Measurements from ENCODE around the gene CYBC1.

Gene CYBC1

DNA sequence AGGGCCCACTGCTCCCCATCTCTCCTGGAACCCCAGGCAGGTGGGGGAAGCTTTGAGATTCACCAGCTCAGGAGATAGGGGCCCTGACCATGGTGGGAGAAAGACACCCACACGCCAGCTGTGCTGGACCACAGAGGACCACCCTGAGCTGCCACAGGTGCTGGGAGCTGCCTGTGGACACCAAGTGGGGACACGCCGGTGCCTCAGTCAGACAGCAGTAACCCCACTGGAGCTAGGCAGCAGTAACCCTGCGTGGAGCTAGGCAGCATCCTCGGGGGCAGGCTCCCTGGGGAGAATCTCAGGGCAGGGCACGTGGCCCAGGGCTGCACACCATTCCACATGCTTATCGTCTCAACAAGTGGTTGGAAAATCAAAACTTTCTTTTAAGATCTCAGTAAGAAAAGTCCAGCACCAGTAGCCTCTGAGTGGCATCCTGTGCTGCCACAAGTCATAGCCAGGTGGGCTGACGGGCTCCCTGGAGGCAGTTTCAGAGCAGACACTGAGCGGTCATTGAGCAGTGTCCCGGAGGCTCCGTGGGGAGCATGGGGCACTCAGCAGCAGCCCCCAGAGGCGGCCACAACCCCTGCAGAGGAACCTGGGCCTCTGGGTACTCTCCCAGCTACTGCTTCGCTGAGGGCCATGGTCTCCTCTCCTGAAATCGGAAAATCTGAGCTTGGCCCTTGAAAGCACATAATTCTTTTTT is 40.4 kb downstream of the CYBC1 start:
- H3K27ac Mint-ChIP-seq: no peak overlapping the region
- peaks cover 11% of the 10 kb centered on the region for H3K36me3 Mint-ChIP-seq (ENCODE audit: low read depth)
- no peaks in the 10 kb centered on the region for H3K9me3 Mint-ChIP-seq
- TF ChIP-seq, protein P1, sequence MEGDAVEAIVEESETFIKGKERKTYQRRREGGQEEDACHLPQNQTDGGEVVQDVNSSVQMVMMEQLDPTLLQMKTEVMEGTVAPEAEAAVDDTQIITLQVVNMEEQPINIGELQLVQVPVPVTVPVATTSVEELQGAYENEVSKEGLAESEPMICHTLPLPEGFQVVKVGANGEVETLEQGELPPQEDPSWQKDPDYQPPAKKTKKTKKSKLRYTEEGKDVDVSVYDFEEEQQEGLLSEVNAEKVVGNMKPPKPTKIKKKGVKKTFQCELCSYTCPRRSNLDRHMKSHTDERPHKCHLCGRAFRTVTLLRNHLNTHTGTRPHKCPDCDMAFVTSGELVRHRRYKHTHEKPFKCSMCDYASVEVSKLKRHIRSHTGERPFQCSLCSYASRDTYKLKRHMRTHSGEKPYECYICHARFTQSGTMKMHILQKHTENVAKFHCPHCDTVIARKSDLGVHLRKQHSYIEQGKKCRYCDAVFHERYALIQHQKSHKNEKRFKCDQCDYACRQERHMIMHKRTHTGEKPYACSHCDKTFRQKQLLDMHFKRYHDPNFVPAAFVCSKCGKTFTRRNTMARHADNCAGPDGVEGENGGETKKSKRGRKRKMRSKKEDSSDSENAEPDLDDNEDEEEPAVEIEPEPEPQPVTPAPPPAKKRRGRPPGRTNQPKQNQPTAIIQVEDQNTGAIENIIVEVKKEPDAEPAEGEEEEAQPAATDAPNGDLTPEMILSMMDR (IDR thresholded peaks at IDR 0.05; ENCODE audit: unreplicated experiment in 3 of 3): no peak
- no peaks in the 10 kb centered on the region for H3K27me3 Mint-ChIP-seq (ENCODE audit: low read depth)
- H3K4me1 Mint-ChIP-seq: peaks cover 34% of the 10 kb centered on the region
- H3K4me3 Mint-ChIP-seq: no peak overlapping the region

DNA sequence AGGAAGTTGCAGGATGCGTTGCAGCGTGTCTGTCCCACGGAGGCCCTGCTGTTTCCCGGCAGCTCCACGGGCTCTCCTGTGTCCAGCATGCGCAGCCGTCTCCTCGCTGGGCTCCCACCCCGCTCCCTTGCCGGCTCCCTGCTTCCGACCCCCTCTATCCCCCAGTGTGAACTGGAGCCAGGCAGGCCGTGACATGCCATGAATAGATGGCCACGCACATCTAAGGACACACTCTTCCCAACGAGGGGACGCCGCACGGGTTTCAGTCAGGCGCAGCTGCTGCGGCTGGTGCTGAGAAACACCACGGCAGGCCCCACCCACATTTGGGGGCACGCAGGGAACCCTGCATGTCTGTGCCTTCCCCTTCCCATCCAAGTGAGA is 41.6 kb downstream of the CYBC1 start:
- peaks cover 8% of the 10 kb centered on the region for H3K36me3 Mint-ChIP-seq (ENCODE audit: low read depth)
- no peaks in the 10 kb centered on the region for H3K9me3 Mint-ChIP-seq
- peak overlapping the region in 1 of 3 experiments; percentile 52 for H3K4me3 Mint-ChIP-seq
- H3K27me3 Mint-ChIP-seq (ENCODE audit: low read depth): no peaks in the 10 kb centered on the region
- TF ChIP-seq, protein P1 (IDR thresholded peaks at IDR 0.05; ENCODE audit: unreplicated experiment in 3 of 3): no peak
- H3K4me1 Mint-ChIP-seq: peaks cover 28% of the 10 kb centered on the region
- H3K27ac Mint-ChIP-seq: no peak overlapping the region

DNA sequence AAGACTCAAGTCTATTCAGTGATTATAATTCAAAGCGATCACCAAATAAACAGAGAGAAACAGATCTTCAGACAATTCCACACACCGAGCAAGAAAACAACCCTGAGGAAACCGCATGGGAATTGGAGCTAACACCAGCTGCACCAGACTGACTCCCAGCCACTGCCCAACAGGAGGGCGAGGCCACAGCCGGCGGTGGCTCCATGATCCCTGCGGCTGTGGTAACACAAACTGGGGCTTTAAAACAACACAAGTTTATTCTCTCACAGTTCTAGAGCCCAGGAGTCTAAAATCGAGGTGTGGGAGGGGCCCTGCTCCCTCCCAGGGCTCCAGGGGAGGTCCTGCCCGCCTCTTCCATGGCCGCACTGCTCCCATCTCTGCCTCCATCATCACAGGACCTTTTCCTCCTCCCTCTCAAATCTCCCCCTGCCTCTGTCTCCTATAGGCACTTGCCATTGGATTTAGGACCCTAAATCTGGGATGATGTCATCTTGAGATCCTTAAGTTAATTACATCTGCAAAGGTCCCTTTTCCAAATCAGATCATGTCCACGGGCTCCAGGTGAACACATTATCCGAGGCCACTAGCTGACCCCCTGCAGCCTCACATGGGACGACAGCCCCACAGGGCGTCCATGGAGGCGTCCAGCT is 42.1 kb downstream of the CYBC1 start:
- Mint-ChIP-seq H3K9me3 (no peaks in the 10 kb centered on the region), H3K4me1 (peaks cover 28% of the 10 kb centered on the region), H3K27me3 (ENCODE audit: low read depth) (no peaks in the 10 kb centered on the region), H3K36me3 (ENCODE audit: low read depth) (peaks cover 12% of the 10 kb centered on the region), H3K27ac (no peak overlapping the region), H3K4me3 (no peak overlapping the region)
- TF ChIP-seq, protein P1 (IDR thresholded peaks at IDR 0.05; ENCODE audit: unreplicated experiment in 3 of 3): no peak

DNA sequence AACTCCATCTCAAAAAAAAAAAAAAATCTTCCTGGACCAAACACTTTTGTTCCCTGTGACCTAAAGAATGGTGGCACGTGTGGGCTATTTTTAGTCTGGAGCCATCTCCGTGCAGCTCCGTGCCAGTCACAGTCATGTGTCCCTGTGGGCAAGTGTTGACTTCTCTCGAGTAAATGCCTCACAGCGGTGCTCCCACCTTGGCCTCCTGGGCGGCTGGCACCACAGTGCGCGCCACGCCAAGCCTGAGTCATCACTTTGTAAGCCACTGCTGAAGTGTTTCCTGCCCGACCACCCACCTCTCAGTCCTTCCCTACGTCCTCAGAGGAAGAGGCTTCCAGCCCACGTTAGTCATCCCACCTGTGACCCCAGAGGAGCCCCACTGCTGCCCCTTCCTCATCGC is 43.3 kb downstream of the CYBC1 start:
- Mint-ChIP-seq H3K4me1 (peaks cover 23% of the 10 kb centered on the region), H3K9me3 (no peaks in the 10 kb centered on the region), H3K36me3 (ENCODE audit: low read depth) (peaks cover 13% of the 10 kb centered on the region), H3K27ac (no peak overlapping the region), H3K4me3 (no peak overlapping the region), H3K27me3 (ENCODE audit: low read depth) (no peaks in the 10 kb centered on the region)
- TF ChIP-seq, protein P1 (IDR thresholded peaks at IDR 0.05; ENCODE audit: unreplicated experiment in 3 of 3): no peak

DNA sequence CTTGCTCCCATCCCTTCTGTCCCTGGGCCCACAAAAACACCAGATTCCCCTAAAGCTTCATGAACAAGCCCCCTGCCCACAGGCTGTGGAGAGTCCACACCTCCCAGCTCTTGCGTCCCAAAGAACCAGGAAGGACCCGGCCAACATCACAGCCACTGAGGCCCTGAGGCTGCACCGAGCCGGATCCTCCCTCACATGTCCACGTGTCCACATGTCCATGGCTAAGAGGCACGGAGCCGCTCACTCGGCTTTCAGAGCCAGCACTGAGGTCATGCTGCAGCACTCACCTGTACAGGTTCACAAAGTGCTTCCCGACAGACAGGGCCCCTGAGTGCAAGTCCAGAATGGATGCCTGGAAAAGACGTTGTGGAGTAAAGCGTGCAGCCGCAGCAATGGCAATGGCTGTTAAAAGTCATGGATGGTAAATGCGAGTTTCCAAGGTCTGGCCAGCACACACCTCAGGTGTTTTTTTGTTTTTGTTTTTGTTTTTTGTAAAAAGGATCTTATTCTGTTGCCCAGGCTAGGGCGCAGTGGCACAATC is 44.4 kb downstream of the CYBC1 start:
- TF ChIP-seq, protein P1 (IDR thresholded peaks at IDR 0.05; ENCODE audit: unreplicated experiment in 3 of 3): no peak
- H3K4me1 Mint-ChIP-seq: peaks cover 27% of the 10 kb centered on the region
- peaks cover 17% of the 10 kb centered on the region for H3K36me3 Mint-ChIP-seq (ENCODE audit: low read depth)
- H3K9me3 Mint-ChIP-seq: no peaks in the 10 kb centered on the region
- H3K4me3 Mint-ChIP-seq: no peak overlapping the region
- H3K27ac Mint-ChIP-seq: no peak overlapping the region
- no peaks in the 10 kb centered on the region for H3K27me3 Mint-ChIP-seq (ENCODE audit: low read depth)

All from nephron (organoid).